ENCODE measurements around the gene BRMS1.

The BRMS1 gene

GRCh38 chr11:66333896-66334604, 10.9 kb downstream of the BRMS1 start:
- TF ChIP-seq GATA3 (IDR thresholded peaks at IDR 0.05; ENCODE audit: low read depth, low read length) (no peak), GATA2 (IDR thresholded peaks at IDR 0.05; ENCODE audit: low read depth, low read length) (no peak)

- TF ChIP-seq GATA3 (IDR thresholded peaks at IDR 0.05; ENCODE audit: low read depth, low read length) (no peak), GATA2 (IDR thresholded peaks at IDR 0.05; ENCODE audit: low read depth, low read length) (no peak)
These were observed 11.6 kb downstream of the BRMS1 start for GRCh38 chr11:66333220-66333877.

- TF ChIP-seq GATA2 (IDR thresholded peaks at IDR 0.05; ENCODE audit: low read depth, low read length) = no peak
- TF ChIP-seq GATA3 (IDR thresholded peaks at IDR 0.05; ENCODE audit: low read depth, low read length) = no peak
These were observed 12.3 kb downstream of the BRMS1 start for GRCh38 chr11:66332371-66333219.

- no peak for TF ChIP-seq GATA3 (IDR thresholded peaks at IDR 0.05; ENCODE audit: low read depth, low read length)
- no peak for TF ChIP-seq GATA2 (IDR thresholded peaks at IDR 0.05; ENCODE audit: low read depth, low read length)
These were observed 13.1 kb downstream of the BRMS1 start for GRCh38 chr11:66331542-66332370.

DNA sequence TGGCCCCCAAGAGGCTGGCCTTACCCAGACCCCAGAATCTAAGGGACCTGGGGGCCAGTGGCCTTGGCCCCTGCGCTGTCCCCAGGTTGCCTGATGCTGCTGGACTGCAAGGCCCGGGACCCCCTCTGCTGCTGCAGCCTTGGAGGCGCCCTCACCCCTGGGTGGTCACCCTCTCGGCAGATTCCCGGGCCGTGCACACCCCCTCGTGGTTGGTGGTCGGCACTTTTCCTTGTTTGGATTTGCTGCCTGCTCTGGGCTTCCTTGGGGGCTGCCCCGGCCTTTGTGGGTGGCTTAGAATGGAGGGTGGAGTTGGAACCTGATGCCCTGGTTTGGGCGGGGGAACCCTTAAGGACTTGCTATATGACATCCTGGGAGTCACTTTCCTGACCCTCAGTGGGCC, 14.0 kb downstream of the BRMS1 start:
- TF ChIP-seq GATA3 (IDR thresholded peaks at IDR 0.05; ENCODE audit: low read depth, low read length) (no peak), GATA2 (IDR thresholded peaks at IDR 0.05; ENCODE audit: low read depth, low read length) (no peak)

- TF ChIP-seq GATA3 (IDR thresholded peaks at IDR 0.05; ENCODE audit: low read depth, low read length) (no peak), GATA2 (IDR thresholded peaks at IDR 0.05; ENCODE audit: low read depth, low read length) (no peak)
These were observed 15.7 kb downstream of the BRMS1 start for GRCh38 chr11:66329165-66329673.

DNA sequence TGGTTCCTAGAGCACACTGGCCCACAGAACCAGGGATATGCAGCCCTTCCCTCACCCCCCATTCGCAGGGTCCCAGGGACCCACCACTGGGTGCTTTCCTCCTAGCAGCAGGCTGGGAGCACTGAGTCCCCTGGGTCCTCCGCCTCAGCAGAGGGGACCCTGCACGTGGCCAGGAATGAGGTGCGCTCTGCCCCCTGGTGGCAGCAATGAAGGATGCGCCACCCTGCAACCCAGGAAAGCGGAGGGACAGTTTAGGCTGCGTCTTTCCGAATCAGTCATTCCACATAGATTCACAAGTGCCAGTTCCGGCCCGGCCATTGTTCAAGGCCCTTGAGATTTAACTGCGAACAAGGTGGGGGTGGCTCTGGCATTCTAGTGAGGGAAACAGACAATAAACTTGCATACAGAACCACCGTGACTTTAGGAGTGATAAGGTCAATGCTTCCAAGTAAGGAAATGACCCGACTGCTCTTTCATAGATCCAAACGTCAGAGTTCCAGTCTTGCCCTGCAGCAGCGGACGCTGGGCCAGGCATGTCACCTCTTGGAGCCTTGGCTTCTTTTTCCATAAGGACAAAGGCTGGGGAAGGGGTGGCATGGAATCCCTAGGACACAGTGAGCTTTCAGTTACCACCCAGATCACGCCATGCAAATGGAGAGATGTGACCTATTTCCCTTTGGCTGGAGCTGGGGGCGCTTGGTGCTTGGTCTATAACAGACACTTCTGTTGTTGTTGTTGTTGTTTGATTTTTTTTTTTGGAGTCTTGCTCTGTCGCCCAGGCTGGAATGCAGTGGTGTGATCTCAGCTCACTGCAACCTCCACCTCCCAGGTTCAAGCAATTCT, 16.4 kb downstream of the BRMS1 start:
- no peak for TF ChIP-seq GATA3 (IDR thresholded peaks at IDR 0.05; ENCODE audit: low read depth, low read length)
- no peak for TF ChIP-seq GATA2 (IDR thresholded peaks at IDR 0.05; ENCODE audit: low read depth, low read length)

DNA sequence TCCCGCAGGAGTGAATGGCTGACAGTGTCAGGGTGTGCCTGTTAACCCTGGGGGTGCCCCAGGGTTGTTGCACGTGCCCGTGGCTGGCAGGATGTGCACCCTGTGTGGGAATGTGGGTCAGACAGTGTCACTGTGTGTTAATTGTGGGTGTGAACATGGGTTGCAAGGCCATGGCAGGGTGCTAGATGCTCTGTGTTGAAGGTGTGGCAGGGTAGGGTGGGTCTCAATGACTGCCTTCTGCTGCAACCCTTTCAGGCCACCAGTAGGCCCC, 16.9 kb downstream of the BRMS1 start:
- TF ChIP-seq GATA3 (IDR thresholded peaks at IDR 0.05; ENCODE audit: low read depth, low read length) = no peak
- TF ChIP-seq GATA2 (IDR thresholded peaks at IDR 0.05; ENCODE audit: low read depth, low read length) = no peak

DNA sequence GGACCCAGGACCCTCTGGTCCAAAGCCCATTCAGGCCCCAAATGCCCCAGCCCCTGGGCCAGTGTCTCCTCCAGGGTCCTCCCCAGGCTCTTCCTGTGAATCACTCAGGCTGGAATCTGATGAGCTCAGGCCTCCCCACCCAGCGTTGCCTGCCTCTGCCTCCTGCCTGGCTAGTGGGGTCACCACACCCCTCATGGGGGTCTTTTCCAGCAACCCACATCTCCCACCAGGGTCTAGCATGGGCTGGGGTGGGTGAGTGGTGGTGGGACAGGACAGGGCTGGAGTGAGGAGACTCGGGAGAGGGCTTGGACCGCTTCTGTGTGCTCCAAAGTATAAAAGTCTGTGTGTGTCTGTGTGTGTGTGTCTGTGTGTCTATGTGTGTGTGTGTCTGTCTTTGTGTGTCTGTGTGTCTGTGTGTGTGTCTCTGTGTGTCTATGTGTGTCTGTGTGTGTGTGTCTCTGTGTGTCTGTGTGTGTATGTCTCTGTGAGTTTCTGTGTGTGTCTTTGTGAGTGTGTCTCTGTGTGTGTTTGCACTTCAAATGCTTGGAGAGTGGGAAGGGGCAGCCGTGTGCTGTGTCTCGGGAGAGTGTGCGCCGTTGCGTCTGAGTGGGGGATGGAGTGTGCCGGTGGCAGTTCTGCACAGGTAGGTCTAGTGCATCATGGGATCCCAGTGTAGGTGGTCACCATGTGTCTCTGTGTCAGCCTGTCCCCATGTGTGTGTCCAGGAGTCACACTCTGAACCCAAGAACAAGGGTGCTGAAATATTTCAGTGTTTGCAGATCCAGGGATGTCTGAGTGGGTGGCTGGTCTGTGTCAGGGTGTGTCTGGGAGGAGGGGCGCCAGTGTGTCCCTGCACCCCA, 17.5 kb downstream of the BRMS1 start:
- TF ChIP-seq GATA3 (IDR thresholded peaks at IDR 0.05; ENCODE audit: low read depth, low read length) (no peak), GATA2 (IDR thresholded peaks at IDR 0.05; ENCODE audit: low read depth, low read length) (no peak)

- TF ChIP-seq GATA3 (IDR thresholded peaks at IDR 0.05; ENCODE audit: low read depth, low read length) = no peak
- TF ChIP-seq GATA2 (IDR thresholded peaks at IDR 0.05; ENCODE audit: low read depth, low read length) = no peak
These were observed 18.4 kb downstream of the BRMS1 start for GRCh38 chr11:66326261-66327111.

DNA sequence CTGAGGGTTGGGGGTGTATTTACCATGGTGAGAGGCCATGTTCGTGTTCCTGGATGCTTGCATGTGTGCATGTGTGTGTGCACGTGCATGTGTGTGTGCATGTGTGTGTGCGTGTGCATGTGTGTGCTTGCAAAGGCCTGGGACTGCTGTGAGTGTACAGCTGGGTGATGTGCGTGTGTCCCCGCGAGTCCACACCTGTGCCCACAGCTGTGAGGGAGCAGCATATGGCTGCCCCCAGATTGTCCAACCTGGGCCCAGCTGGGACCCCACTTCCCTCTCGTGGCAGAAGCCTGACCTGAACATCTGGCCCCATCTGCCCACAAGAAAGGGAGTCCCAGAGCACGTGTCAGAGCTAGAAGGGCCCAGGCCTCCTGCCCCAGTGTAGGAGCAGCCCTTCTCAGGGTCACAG, 19.6 kb downstream of the BRMS1 start:
- TF ChIP-seq GATA2 (IDR thresholded peaks at IDR 0.05; ENCODE audit: low read depth, low read length) (no peak), GATA3 (IDR thresholded peaks at IDR 0.05; ENCODE audit: low read depth, low read length) (no peak)
